ENCODE data around the gene FBXL5.
"Not testable (repeated sequence)": the region's sequence is repeated elsewhere in the genome, so short reads cannot be mapped to it uniquely, and the experiment has no call there.

The FBXL5 gene

GRCh38 chr4:15648600-15648999 lies 6.6 kb downstream of the FBXL5 start:
- no peak for TF ChIP-seq CTCF (IDR thresholded peaks at IDR 0.05; ENCODE audit: extremely low read depth, missing control alignments)
- no peak for DNase-seq (ENCODE audit: low spot score)

GRCh38 chr4:15638418-15638817 lies 16.7 kb downstream of the FBXL5 start:
- DNase-seq (ENCODE audit: low spot score) = no peak
- TF ChIP-seq CTCF (IDR thresholded peaks at IDR 0.05; ENCODE audit: extremely low read depth, missing control alignments) = no peak

GRCh38 chr4:15636818-15637217 lies 18.3 kb downstream of the FBXL5 start:
- TF ChIP-seq CTCF (IDR thresholded peaks at IDR 0.05; ENCODE audit: extremely low read depth, missing control alignments) = no peak
- DNase-seq (ENCODE audit: low spot score) = no peak

GRCh38 chr4:15617407-15617806 lies 37.8 kb downstream of the FBXL5 start:
- not testable (repeated sequence) for DNase-seq (ENCODE audit: low spot score)

- DNase-seq (ENCODE audit: low spot score) = not testable (repeated sequence)
These were observed 40.3 kb downstream of the FBXL5 start for GRCh38 chr4:15614891-15615290.

GRCh38 chr4:15612136-15612535 lies 43.0 kb downstream of the FBXL5 start:
- TF ChIP-seq CTCF (IDR thresholded peaks at IDR 0.05; ENCODE audit: extremely low read depth, missing control alignments) = no peak
- DNase-seq (ENCODE audit: low spot score) = no peak

GRCh38 chr4:15610855-15611254 lies 44.3 kb downstream of the FBXL5 start:
- no peak for TF ChIP-seq CTCF (IDR thresholded peaks at IDR 0.05; ENCODE audit: extremely low read depth, missing control alignments)
- no peak for DNase-seq (ENCODE audit: low spot score)

GRCh38 chr4:15605537-15605936 lies 49.6 kb downstream of the FBXL5 start:
- no peak for DNase-seq (ENCODE audit: low spot score)
- TF ChIP-seq CTCF (IDR thresholded peaks at IDR 0.05; ENCODE audit: extremely low read depth, missing control alignments) = no peak

- no peak for DNase-seq (ENCODE audit: low spot score)
- no peak for TF ChIP-seq CTCF (IDR thresholded peaks at IDR 0.05; ENCODE audit: extremely low read depth, missing control alignments)
These were observed 53.3 kb downstream of the FBXL5 start for GRCh38 chr4:15601862-15602261.

All from GM20000 (cell line).